ENCODE results near the gene CBX6.
"Not testable (repeated sequence)": the region's sequence is repeated elsewhere in the genome, so short reads cannot be mapped to it uniquely, and the experiment has no call there.

CBX6 gene

DNA sequence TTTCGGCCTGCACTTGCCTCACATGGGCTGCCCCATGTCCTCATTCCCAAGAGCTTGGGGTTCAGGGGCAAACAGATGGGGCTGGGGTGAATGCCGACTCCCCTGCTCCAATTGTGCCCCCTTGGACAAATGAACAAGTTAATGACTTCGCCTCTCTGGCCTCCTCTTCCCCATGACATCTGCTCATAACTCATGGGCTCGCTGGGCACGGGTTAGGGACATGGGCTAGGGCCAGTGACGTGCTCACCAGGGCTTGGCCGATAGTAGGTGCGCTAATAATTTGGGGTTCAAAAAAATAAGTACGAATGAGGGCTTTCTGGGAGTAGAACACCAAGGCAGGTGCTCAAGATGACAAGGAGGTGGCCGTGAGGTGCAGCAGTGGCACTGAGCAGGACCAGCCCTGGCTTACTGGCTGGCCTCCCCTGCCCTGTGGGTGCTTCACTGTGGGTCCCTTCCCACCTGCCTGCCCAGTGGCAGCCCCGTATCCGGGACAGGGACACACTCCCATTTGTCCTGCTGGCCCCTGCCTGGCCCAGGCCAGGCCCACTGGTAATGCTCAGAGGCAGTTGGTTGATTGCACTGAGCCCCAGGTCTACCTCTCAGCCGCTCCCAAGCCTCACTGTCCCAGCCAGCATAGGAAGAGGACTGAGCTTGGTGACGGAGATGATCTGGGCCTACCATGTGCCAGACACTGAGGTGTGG, 12.3 kb downstream of the CBX6 start:
- DNase-seq: no peak

DNA sequence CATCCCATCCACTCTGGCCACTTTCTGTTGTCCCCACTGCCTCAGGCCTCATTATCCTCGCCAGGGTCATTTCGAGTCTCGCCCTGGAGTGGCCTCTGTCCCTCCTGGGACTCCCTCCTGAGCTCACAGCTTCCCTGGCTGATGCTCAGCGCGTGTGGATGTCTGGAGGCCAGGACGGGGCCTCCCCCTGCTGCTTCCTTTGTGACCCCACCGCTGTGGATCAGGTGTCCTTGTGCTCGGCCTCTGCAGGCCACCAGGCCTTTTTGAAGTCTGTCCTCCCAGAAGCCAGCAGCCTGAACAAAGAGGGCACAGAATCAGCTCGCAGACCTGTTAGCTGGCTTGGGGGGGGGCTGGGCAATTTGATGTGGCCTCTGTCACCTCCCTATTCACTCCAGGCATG, 13.5 kb downstream of the CBX6 start:
- no peak for DNase-seq

DNA sequence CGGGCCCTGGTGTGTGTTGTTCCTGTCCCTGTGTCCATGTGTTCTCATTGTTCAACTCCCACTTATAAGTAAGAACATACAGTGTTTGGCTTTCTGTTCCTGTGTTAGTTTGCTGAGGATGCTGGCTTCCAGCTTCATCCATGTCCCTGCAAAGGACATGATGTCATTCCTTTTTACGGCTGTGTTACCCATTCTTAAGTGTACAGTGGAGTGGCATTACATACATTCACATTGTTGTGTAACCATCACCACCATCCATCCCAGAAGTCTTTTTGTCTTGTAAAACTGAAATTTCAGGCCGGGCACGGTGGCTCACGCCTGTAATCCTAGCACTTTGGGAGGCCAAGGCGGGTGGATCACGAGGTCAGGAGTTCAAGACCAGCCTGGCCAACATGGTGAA, 17.5 kb downstream of the CBX6 start:
- DNase-seq: not testable (repeated sequence)

DNA sequence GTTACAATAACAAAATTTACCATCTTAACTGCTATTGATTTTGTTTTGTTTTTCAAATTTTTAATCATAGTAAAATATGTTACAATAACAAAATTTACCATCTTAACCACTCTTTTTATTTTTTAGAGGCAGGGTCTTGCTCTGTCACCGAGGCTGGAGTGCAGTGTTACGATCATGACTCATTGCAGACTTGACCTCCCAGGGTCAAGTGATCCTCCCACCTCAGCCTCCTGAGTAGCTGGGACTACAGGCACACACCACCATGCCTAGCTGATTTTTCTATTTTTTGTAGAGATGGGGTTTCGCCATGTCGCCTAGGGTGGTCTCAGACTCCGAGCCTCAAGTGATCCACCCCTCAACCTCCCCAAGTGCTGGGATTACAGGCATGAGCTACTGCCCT, 18.1 kb downstream of the CBX6 start:
- not testable (repeated sequence) for DNase-seq

DNA sequence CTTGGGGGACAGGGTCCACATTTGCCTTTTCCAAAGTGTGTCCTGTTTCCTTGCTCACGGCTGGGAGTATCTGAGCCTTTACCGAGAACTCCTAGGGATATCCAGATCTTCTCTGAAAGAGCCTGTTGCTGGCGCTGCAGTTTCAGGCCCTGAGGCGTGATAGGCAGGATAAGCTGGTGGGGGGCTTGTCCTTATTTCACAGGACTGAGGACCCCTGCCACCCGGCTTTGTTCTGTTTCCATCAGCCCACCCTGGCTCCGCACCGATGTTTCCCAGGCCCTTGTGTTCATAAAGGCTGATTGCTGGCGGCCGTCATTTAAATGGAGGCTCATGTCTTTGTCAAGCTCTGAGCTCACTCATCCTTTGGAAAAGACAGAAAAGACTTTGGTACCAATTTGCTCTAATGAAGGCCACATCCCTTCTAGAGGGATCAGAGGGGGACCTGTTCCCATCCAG, 18.8 kb downstream of the CBX6 start:
- no peak for DNase-seq

DNA sequence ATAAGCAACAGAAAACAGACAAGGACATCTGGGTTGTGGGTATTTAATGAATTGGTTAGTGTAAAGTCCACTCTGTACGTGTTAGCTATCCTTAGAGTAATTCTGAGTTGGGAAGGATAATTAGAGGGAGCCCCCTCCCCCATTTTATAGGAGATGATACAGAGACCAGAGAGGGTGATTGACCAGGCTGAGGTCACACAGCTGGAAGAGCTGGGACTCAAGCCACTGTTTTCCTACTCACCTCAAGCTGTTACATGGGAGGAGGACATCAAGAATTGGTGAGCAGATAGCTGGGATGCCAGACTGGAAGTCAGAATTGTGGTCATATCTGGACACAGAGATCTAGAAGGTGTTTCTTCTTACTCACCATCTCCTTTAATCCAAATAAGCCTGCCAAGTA, 19.5 kb downstream of the CBX6 start:
- no peak for DNase-seq

DNA sequence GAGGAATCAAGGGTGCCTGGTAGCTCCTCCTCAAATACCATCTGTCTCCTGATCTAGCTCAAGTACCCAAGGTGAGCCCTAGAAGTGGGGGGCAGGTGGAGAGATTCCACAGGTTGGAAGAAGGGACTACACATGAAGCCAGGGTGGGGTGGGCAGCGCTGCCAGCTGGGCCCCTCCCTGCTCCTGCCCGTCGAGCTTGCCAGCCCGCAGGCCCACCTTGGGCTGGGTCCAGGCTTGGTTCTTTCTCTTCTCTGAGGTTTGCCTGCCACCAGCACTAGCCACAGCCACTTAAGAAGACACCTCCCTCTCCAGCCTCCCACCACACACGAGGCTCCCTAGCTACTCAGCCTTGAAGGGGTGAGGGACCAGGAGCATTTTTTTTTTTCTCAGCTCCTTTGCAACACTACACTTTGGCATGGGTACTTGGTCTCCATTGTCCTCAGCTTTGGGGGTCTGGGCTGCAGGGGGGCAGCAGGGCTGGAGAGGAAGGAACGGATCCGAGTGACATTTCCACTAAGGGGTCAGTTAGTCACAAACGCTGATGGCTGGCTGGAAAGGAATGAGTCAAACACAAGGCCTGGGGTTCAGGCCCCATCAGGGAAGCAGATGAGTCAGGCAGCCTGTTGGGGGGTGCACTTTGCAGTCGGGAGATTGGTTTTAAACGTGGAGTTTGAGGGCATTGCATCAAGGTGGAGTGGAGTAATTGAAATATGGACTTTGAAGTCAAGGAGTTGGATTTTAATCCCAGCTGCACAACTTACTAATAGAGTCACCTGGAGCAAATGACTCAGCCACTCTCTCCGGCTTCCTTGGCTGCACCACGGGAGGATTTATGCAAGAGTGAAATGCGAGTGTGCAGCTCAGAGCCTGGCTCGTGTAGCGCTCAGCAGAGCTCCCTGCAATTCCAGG, 20.8 kb downstream of the CBX6 start:
- DNase-seq: no peak

DNA sequence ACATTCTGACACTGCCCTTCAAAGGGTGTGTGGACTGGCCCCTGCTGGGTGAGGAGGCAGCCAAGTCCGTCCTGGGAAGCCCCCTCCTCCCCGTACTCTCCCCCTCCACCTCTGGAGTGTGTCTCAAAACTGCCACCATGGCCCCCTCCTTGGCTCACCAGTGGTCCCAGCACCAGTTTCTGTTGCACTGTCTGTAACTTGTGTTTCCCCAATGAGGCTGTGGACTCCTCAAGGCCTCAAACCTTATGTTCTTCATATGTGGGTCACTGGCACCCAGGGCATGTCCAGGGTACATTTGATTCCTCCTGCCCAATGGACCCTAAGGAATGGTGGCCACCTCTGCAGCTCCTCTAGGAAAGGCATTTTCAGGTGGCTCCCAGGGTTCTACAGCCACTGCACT, 21.6 kb downstream of the CBX6 start:
- no peak for DNase-seq

DNA sequence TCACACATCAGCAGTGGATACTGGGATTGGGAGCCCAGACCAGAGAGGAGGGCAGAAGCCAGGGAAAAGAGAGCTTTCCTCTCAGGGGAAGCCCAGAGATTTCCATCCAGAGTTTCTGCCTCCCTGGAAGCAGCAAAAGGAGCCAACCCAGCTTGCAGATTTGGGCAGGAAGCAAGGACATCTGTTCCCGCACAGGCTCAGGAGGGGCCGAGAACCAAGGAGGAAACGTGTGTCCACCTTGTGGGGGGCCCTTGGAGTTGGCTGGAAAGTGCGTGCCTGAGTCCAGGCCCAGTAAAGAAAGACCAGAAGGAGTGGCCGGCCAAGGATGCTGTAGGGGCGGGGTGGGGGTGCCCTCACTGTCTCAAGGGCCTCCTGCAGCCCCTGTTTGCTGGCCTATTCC, 22.2 kb downstream of the CBX6 start:
- DNase-seq: no peak

DNA sequence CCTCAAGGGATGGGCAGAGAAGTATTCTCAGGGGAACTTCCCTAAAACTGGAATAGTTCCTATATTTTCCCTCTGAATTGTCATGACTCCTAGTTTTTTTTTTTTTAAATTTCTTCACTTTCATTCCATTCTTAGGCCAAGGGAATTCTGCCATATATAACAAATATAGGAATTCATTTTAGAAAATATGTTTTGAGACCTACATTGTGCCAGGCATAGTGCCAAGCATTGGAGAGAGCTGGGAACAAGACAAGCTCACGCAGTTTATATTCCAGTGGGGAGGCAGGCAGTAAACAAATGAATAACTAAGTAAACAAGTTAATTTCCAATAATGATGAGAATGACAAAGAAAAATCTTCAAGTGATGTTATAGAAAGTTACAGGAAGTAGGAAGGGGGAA, 25.6 kb downstream of the CBX6 start:
- no peak for DNase-seq

DNA sequence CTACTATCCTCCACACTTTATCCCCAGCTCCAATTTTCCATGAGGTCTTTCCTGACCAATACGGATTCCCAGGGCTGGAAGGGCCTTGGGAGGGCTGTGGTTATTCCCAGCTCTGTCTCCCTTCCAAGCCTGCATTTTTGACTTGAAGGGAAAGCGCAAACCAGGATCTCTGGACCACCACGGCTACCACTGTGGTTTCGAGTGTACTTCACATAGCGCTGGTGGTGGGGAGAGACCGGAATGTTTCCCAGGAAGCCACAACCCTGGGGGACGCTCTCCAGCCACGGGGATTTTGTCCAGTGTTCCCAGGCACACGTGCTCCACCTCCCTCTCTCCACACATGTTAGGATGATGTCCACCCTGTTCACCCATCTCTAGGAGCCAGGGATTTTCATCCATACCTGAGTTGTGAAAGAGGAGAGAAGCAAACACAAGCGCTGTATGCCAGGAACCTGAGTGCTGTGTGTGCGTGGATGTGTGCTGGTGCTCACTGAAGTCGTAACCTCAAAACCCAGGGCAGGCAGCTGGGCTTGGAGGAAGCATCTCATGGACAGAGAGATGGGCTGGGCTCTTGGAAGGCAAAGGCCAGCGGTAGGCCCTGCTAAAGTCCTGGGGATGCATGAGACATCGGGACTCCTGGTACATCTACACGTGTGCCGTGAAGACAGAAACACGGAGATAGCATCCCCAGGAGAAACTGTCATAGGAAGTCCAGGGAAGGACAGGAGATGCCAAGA, 26.8 kb downstream of the CBX6 start:
- DNase-seq: no peak

DNA sequence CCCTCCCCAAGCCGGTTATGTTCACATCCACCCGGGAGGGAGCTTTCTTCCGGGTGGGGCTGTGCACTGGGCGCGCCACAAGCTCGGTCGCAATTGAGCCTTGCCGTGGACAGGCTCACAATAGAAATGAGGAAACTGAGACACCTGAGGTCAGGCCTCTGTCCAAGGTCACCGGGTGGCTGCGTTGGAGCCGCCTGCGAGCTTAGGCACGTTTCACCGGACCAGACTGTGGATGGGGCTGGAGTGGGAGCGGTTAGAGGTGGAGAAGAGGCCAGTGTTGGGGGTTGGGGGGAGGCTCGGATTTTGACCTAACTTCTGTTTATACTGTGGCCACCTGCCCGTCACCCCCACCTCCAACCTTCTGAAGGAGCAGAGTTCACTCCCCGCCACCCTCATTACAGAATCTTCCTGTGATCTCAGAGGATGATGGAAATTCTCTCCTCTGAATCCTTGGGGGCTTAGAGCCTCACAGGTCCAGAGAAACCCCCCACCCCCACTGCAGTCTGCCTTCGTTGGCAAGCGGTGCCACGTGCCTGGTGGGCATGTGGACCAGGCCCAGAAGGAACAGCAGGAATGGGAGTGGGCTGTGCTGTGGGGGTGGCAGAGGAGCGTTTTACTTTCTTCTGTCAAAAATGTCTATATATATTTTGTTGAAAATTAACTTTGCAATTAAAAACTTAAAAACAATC, 27.6 kb downstream of the CBX6 start:
- DNase-seq: no peak

DNA sequence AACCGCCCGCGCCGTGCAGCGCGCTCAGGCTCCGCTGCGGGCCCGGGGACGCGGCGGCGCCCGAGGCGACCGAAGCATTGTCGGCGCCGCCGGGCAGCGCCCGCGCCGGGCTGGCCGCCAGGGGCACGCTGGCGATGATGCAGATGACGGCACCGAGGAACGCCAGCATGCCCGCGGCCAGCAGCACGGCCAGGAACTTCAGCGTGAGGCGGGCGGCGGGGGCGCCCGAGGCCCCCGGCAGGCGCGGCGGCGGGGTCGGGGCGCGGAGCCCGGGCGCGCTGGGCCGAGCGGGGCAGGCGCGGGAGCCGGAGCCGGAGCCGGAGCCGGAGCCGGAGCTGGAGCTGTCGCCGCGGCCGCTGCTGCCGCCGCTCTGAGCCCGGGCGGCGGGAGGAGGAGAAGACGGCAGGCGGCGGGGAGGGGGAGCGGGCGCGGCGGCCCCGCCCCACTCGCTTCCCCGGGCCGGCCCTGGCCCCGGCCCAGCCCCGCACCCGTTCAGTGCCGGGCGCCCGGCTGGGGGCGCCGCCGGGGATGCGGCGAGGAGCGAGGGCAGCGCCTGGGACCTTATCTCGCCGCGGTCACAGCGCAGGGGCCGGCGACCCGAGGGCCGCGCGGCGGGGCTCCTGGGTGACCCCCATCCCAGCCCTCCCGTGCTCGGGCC, 28.2 kb downstream of the CBX6 start, which contains the start of gene NPTXR:
Gene NPTXR, minus strand, starts transcription at position 372 of the 658 bp plus-strand sequence.
- DNase-seq: peak; percentile 20

DNA sequence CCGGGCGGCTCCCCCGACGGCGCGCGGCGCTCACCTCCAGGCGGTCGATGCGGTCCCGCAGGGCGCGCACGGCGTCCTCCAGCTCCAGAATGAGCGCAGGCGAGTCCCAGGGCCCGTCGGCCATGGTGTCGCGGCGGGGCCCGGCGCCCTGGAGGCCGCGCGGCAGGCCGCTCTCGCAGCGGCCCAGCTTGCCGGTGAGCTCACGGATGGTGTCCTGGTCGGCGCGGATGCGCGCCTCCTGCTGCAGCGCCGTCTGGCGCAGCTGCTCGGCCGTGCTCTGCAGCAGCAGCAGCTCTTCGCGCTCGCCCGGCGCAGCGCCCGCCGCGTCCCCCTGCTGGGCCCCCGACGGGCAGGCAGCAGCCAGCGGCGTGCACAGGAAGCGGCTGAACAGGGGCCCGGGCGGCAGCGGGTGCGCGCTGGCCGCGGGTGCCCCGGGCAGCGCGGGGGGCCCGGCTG, 28.8 kb downstream of the CBX6 start:
- no peak for DNase-seq

DNA sequence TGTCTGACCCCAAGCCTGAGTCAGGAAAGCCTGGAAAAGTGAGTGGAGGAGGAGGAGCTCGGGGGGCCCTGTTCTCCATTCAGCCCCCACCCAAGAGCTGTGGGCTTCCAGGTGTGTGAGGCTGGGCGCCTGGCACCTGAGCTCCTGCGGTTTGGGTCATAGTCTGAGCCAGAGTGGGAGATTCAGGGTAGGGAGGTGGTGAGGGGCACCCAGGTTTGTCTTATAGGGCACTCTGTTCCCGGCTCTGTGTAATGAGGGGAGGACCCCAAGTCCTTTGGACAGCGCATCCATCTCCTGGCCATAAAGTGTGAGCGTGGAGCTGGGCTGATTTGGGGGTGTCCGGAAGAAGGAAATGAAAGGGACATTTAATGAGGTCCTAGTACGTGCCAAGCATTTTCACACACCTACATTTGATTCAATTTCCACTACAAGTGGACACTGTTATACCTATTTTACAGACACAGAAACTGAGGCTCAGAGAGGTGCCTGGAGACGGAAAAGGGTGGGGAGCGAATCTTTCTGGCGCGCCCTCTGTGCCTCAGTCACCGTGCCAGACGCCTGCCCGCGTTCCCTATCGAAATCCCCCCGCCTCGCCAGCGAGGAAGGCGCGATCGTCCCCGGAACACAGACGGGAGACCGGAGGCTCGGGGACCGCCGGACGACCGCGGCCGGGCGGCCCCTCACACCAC, 29.4 kb downstream of the CBX6 start:
- DNase-seq: no peak

DNA sequence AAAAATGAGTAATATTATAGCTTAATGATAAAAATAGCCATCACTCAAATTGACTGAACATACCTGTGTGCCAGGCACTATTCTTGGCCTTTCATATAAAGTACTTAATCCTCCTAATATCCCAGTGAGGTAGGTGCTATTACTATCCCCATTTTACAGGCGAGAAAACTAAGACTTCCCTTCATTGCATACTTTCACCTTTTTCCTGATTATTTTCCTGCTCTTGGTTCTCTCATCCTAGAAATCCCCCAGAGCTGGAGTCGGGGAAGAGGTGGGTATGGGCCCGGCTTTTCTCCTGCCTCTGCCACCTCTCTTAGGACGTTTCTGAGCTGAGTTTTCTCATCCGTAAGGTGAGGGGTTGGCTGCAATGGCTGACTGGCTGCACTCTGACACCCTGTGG, 30.4 kb downstream of the CBX6 start:
- DNase-seq: no peak

DNA sequence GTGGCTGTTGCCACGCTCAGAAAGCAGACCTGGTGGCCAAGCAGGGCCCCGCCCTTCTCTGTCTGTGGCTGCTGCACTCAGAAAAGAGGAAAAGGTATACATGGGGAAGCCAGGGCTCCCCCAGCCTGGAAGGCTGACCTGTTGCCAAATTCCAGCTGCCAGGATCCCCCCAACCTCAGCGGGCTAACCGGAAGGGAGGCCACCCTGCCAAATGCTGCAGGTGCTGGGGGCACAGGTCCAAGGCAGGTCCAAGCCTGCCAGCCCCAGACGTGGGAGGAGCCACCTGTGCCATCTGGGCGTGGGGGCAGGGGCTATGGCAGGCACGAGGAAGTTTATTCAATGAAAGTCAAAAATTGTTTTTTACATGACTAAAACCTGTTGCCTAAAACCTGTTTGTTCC, 30.8 kb downstream of the CBX6 start:
- DNase-seq: no peak

DNA sequence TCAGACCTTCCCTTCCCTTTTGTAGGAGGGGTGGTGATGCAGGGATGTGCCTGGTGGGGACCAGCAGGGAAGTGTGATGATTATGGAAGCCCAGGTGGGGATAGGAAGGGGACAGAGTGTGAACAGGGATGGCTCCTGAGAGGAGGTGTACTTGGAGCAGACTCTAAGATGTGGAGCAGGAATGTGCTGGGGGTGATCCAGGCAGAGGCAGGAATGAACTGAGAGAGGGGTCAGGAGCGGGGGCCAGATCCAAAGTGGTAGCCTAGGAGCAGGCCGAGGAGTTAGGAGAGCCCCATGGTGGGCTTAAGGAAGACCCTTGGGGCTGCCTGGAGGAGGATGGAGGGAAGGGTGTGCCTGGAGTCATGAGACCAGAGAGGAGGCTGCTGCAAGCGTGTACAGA, 31.9 kb downstream of the CBX6 start:
- DNase-seq: no peak

DNA sequence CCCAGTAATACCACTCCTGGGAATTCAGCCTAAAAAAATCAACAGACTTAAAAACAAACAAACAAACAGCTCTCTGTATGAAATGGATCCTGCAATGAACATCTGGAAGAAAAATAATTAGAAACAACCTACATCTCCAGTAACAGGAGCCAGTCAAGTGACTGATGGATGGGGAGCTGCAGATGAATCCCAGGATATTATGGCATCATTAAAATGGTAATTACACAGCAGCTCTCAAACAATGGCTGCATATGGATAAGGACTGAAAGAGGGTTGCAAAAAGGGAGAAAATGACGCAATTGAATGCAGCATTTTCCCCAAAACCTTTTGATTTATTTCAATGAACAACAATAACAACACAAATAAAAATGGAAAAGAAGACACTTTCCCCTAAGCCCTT, 32.3 kb downstream of the CBX6 start:
- no peak for DNase-seq

DNA sequence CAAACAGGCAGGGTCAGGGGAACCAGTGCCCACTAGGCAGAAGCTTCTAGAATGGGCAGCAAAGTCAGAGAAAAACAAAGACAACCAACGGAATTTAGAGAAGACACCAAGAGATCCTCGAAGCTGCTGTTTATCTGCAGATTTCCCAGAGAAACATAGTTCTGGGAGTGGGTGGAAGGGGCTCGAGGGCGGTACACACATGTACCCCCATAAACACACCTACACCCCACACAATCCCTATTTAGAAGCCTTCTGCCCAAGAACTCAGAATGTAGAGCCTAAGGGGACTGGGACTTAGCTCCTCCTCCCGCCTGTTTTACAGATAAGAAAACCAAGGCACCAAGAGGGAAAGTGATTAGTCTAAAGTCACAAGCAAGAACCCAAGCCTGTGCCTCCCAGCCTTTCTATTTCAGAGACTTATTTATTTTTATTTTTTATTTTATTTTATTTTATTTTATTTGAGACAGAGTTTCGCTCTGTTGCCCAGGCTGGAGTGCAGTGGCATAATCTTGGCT, 34.5 kb downstream of the CBX6 start:
- DNase-seq: no peak

DNA sequence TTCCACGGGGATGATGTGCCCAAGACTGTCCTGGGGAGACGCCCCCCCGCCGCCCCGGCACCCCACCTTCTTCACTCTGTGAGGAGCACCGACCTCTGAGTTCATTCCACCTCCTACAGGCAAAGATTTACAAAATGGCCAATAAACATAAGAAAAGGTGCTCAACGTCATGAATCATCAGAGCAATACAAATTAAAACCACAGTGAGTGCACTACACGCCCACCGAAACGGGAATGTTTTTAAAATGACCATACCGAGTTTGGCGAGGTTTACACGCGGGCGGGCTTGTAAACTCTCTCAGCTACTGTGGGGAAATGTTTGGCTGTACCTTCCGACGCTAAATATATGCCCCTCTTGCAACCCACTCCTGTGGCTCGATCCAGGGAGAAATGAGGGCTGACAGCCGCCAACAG, 36.1 kb downstream of the CBX6 start:
- no peak for DNase-seq

Measured in NCI-H2227 treated with DMSO at 0.1 percent for 48 hours (cell line).